Trophoblast cell (in vitro differentiated cells and primary cell): ENCODE data around the gene CCL25.

Experiments
- DNase-seq, 2 donors: peaks; one replicate each; pipeline ENCODE4 v3.0.0-alpha.2; 2016
- H2AFZ ChIP-seq: 2 replicates; pipeline ENCODE4 v1.6.1; 2013; ENCODE audit warnings: low read length, moderate library complexity, mild to moderate bottlenecking; ENCODE audit not compliant: insufficient read depth, poor library complexity
- H2AK5ac ChIP-seq: 2 replicates; pipeline ENCODE4 v1.6.1; 2013; ENCODE audit warnings: mild to moderate bottlenecking, low read length
- H2BK120ac ChIP-seq: 2 replicates; pipeline ENCODE4 v1.6.1; 2013; ENCODE audit warnings: low read length, mild to moderate bottlenecking, moderate library complexity; ENCODE audit not compliant: insufficient read depth, poor library complexity
- H2BK12ac ChIP-seq: 2 replicates; pipeline ENCODE4 v1.6.1; 2013; ENCODE audit warnings: mild to moderate bottlenecking, low read length, moderate library complexity
- H2BK5ac ChIP-seq: 2 replicates; pipeline ENCODE4 v1.6.1; 2013; ENCODE audit warnings: low read length, low read depth, moderate library complexity, mild to moderate bottlenecking; ENCODE audit not compliant: poor library complexity
- H3K14ac ChIP-seq: 2 replicates; pipeline ENCODE4 v1.6.1; 2013; ENCODE audit warnings: mild to moderate bottlenecking, low read length
- H3K18ac ChIP-seq: 2 replicates; pipeline ENCODE4 v1.6.1; 2013; ENCODE audit warnings: mild to moderate bottlenecking, low read length
- H3K23ac ChIP-seq: 2 replicates; pipeline ENCODE4 v1.6.1; 2013; ENCODE audit warnings: low read length
- H3K27ac ChIP-seq: 2 replicates; pipeline ENCODE4 v1.5.1; 2013; ENCODE audit warnings: low read depth, mild to moderate bottlenecking, inconsistent platforms, low read length, moderate library complexity
- H3K27me3 ChIP-seq: 2 replicates; pipeline ENCODE4 v1.6.1; 2013; ENCODE audit warnings: inconsistent platforms, mild to moderate bottlenecking, low read length, moderate library complexity; ENCODE audit not compliant: insufficient read depth
- H3K36me3 ChIP-seq, 2 experiments: 1 replicate in 1 of 2; 2 replicates in 1 of 2; pipeline ENCODE4 v1.6.1; 2013; ENCODE audit warnings: low read length in 2 of 2, mild to moderate bottlenecking in 2 of 2, moderate library complexity in 1 of 2; ENCODE audit not compliant: insufficient read depth in 2 of 2, control insufficient read depth in 1 of 2
- H3K4ac ChIP-seq: 2 replicates; pipeline ENCODE4 v1.6.1; 2013; ENCODE audit warnings: low read depth, mild to moderate bottlenecking, low read length, moderate library complexity
- H3K4me1 ChIP-seq, 2 experiments: 1 replicate in 1 of 2; 2 replicates in 1 of 2; pipeline ENCODE4 v1.6.1; 2013; ENCODE audit warnings: low read length in 2 of 2, mild to moderate bottlenecking in 2 of 2, moderate library complexity in 1 of 2; ENCODE audit not compliant: insufficient read depth in 2 of 2, control insufficient read depth in 1 of 2
- H3K4me2 ChIP-seq: 2 replicates; pipeline ENCODE4 v1.6.1; 2013; ENCODE audit warnings: inconsistent platforms, mild to moderate bottlenecking, low read length, moderate library complexity
- H3K4me3 ChIP-seq: 2 replicates; pipeline ENCODE4 v1.5.1; 2013; ENCODE audit warnings: mild to moderate bottlenecking, low read depth, low read length, inconsistent platforms
- H3K79me1 ChIP-seq: one replicate; pipeline ENCODE4 v1.6.1; 2013; ENCODE audit warnings: low read length
- H3K79me2 ChIP-seq: 2 replicates; pipeline ENCODE4 v1.6.1; 2013; ENCODE audit warnings: low read length, mild to moderate bottlenecking; ENCODE audit not compliant: control insufficient read depth, insufficient read depth, poor library complexity
- H3K9ac ChIP-seq: 2 replicates; pipeline ENCODE4 v1.6.1; 2013; ENCODE audit warnings: mild to moderate bottlenecking, low read length
- H3K9me3 ChIP-seq: 2 replicates; pipeline ENCODE4 v1.6.1; 2013; ENCODE audit warnings: low read depth, mild to moderate bottlenecking, control low read depth, inconsistent platforms, low read length; ENCODE audit not compliant: insufficient read depth
- H4K12ac ChIP-seq: 2 replicates; pipeline ENCODE4 v1.6.1; 2013; ENCODE audit warnings: low read depth, mild to moderate bottlenecking, low read length, moderate library complexity
- H4K8ac ChIP-seq: 2 replicates; pipeline ENCODE4 v1.6.1; 2013; ENCODE audit warnings: low read depth, mild to moderate bottlenecking, low read length, moderate library complexity
- H4K91ac ChIP-seq: one replicate; pipeline ENCODE4 v1.6.1; 2013; ENCODE audit warnings: low read depth, mild to moderate bottlenecking, low read length, moderate library complexity
- WGBS: extraction: QIAGEN DNeasy Blood & Tissue Kit; methylation state at CpG from one replicate; pipeline ENCODE4 v1.1.7; 2013; ENCODE audit warnings: missing lambda C conversion rate; ENCODE audit not compliant: insufficient read length, insufficient coverage; ENCODE audit errors: extremely low coverage; 5-methylcytosine and 5-hydroxymethylcytosine counted together

CCL25 gene

GRCh38 chr19:8054169-8054568, 1.6 kb downstream of the CCL25 start:
- Histone ChIP-seq H3K9ac (no peak overlapping the region), H3K14ac (no peak overlapping the region), H4K91ac (no peak overlapping the region), H2AK5ac (no peak overlapping the region), H4K8ac (no peak overlapping the region), H3K27me3 (no peaks in the 10 kb centered on the region), H2BK5ac (no peak overlapping the region), H3K4me1 (peaks cover 3 to 5% of the 10 kb centered on the region in 2 experiments), H3K18ac (no peak overlapping the region), H2BK12ac (no peak overlapping the region), H3K9me3 (peaks cover 3% of the 10 kb centered on the region), H3K4ac (no peak overlapping the region), H4K12ac (no peak overlapping the region), H2BK120ac (no peak overlapping the region), H3K79me2 (peaks cover 2% of the 10 kb centered on the region), H3K79me1 (no peaks in the 10 kb centered on the region), H2AFZ (no peak overlapping the region), H3K4me3 (no peak overlapping the region), H3K4me2 (no peak overlapping the region), H3K27ac (no peak overlapping the region), H3K36me3 (no peaks in the 10 kb centered on the region), H3K23ac (no peak overlapping the region)
- no peak for DNase-seq
- WGBS = no CpG with 5 or more reads among the region's 9 CpGs

- Histone ChIP-seq H3K79me2 (no peaks in the 10 kb centered on the region), H4K12ac (no peak overlapping the region), H3K79me1 (no peaks in the 10 kb centered on the region), H3K4me1 (no peaks in the 10 kb centered on the region), H2AK5ac (no peak overlapping the region), H2BK120ac (no peak overlapping the region), H3K36me3 (no peaks in the 10 kb centered on the region), H3K4ac (no peak overlapping the region), H2AFZ (no peak overlapping the region), H3K27ac (no peak overlapping the region), H2BK12ac (no peak overlapping the region), H3K9ac (peak overlapping the region; percentile 2), H3K4me2 (no peak overlapping the region), H3K27me3 (no peaks in the 10 kb centered on the region), H3K18ac (no peak overlapping the region), H3K9me3 (no peaks in the 10 kb centered on the region), H3K23ac (no peak overlapping the region), H3K14ac (no peak overlapping the region), H3K4me3 (no peak overlapping the region), H4K91ac (no peak overlapping the region), H2BK5ac (no peak overlapping the region), H4K8ac (no peak overlapping the region)
- no peak for DNase-seq
- no CpG with 5 or more reads among the region's 4 CpGs for WGBS
These were observed 4.0 kb downstream of the CCL25 start for GRCh38 chr19:8056533-8056932.

GRCh38 chr19:8057545-8058270, 5.1 kb downstream of the CCL25 start:
- H3K18ac ChIP-seq = no peak overlapping the region
- H3K4me2 ChIP-seq = no peak overlapping the region
- no peak overlapping the region for H3K14ac ChIP-seq
- no peak overlapping the region for H3K4ac ChIP-seq
- H2AK5ac ChIP-seq = no peak overlapping the region
- no peaks in the 10 kb centered on the region for H3K27me3 ChIP-seq
- no peak overlapping the region for H2BK12ac ChIP-seq
- no peaks in the 10 kb centered on the region for H3K36me3 ChIP-seq
- H3K79me2 ChIP-seq = no peaks in the 10 kb centered on the region
- H3K4me1 ChIP-seq = no peaks in the 10 kb centered on the region
- no peak overlapping the region for H4K12ac ChIP-seq
- no CpG with 5 or more reads among the region's 7 CpGs for WGBS
- no peak overlapping the region for H2BK5ac ChIP-seq
- no peak overlapping the region for H3K9ac ChIP-seq
- no peaks in the 10 kb centered on the region for H3K79me1 ChIP-seq
- no peak overlapping the region for H2BK120ac ChIP-seq
- H3K4me3 ChIP-seq = no peak overlapping the region
- no peak for DNase-seq
- H3K9me3 ChIP-seq = no peaks in the 10 kb centered on the region
- H4K8ac ChIP-seq = no peak overlapping the region
- no peak overlapping the region for H3K23ac ChIP-seq
- no peak overlapping the region for H2AFZ ChIP-seq
- no peak overlapping the region for H4K91ac ChIP-seq
- H3K27ac ChIP-seq = no peak overlapping the region

- Histone ChIP-seq H2BK12ac (no peak overlapping the region), H3K27ac (no peak overlapping the region), H3K4me3 (no peak overlapping the region), H3K14ac (no peak overlapping the region), H3K79me2 (no peaks in the 10 kb centered on the region), H3K9ac (no peak overlapping the region), H3K4me2 (no peak overlapping the region), H4K8ac (no peak overlapping the region), H4K91ac (no peak overlapping the region), H3K79me1 (no peaks in the 10 kb centered on the region), H3K4me1 (peaks cover 0 to 3% of the 10 kb centered on the region in 2 experiments), H2AFZ (no peak overlapping the region), H4K12ac (no peak overlapping the region), H2BK5ac (no peak overlapping the region), H3K4ac (no peak overlapping the region), H2AK5ac (no peak overlapping the region), H3K23ac (no peak overlapping the region), H3K9me3 (peaks cover 3% of the 10 kb centered on the region), H2BK120ac (no peak overlapping the region), H3K36me3 (no peaks in the 10 kb centered on the region), H3K27me3 (no peaks in the 10 kb centered on the region), H3K18ac (no peak overlapping the region)
- no CpG with 5 or more reads among the region's 24 CpGs for WGBS
- DNase-seq = no peak
These were observed 12.6 kb downstream of the CCL25 start for GRCh38 chr19:8064911-8065874.
